ENCODE results near the gene GDF11.

Gene GDF11

GRCh38 chr12:55762646-55763045 lies 19.7 kb downstream of the GDF11 start:
- TF ChIP-seq CTCF (IDR thresholded peaks at IDR 0.05; ENCODE audit: low read depth, low read length): no peak
- no peak for DNase-seq (ENCODE audit: extremely low read depth, low read depth)

- DNase-seq (ENCODE audit: extremely low read depth, low read depth): no peak
- TF ChIP-seq CTCF (IDR thresholded peaks at IDR 0.05; ENCODE audit: low read depth, low read length): no peak
Observed at GRCh38 chr12:55765736-55766290, 22.9 kb downstream of the GDF11 start.

- no peak for DNase-seq (ENCODE audit: extremely low read depth, low read depth)
- no peak for TF ChIP-seq CTCF (IDR thresholded peaks at IDR 0.05; ENCODE audit: low read depth, low read length)
Observed at GRCh38 chr12:55767156-55767555, 24.2 kb downstream of the GDF11 start.

GRCh38 chr12:55771736-55772135 lies 28.8 kb downstream of the GDF11 start:
- DNase-seq (ENCODE audit: extremely low read depth, low read depth): no peak
- TF ChIP-seq CTCF (IDR thresholded peaks at IDR 0.05; ENCODE audit: low read depth, low read length): no peak

- no peak for TF ChIP-seq CTCF (IDR thresholded peaks at IDR 0.05; ENCODE audit: low read depth, low read length)
- no peak for DNase-seq (ENCODE audit: extremely low read depth, low read depth)
Observed at GRCh38 chr12:55777856-55778255, 34.9 kb downstream of the GDF11 start.

- DNase-seq (ENCODE audit: extremely low read depth, low read depth): no peak
- TF ChIP-seq CTCF (IDR thresholded peaks at IDR 0.05; ENCODE audit: low read depth, low read length): no peak
Observed at GRCh38 chr12:55780685-55781084, 37.8 kb downstream of the GDF11 start.

GRCh38 chr12:55788546-55788945 lies 45.6 kb downstream of the GDF11 start:
- TF ChIP-seq CTCF (IDR thresholded peaks at IDR 0.05; ENCODE audit: low read depth, low read length): no peak
- DNase-seq (ENCODE audit: extremely low read depth, low read depth): no peak

Data from AG09319 (cell line).